GM19372 (cell line): Measurements from ENCODE around the gene LMBRD1.
"Not testable (repeated sequence)": the region's sequence is repeated elsewhere in the genome, so short reads cannot be mapped to it uniquely, and the experiment has no call there.

Experiments used
- ATAC-seq: cut with Tn5 transposase; IDR thresholded peaks from one replicate; pipeline ENCODE4 v1.9.1; 2021; ENCODE audit warnings: mild to moderate bottlenecking, low read depth, moderate library complexity; ENCODE audit not compliant: unreplicated experiment

Gene LMBRD1

GRCh38 chr6:69801225-69801624, 4.4 kb upstream of the LMBRD1 start:
- no peak for ATAC-seq

DNA sequence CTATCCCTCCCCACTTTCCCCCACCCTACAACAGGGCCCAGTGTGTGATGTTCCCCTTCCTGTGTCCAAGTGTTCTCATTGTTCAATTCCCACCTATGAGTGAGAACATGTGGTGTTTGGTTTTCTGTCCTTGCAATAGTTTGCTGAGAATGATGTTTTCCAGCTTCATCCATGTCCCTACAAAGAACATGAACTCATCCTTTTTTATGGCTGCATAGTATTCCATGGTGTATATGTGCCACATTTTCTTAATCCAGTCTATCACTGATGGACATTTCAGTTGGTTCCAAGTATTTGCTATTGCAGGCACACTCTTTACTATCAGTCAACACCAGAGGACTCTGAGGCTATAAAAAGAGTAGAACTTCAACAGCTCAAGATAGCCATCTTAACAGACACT, 2.0 kb upstream of the LMBRD1 start:
- ATAC-seq = not testable (repeated sequence)

DNA sequence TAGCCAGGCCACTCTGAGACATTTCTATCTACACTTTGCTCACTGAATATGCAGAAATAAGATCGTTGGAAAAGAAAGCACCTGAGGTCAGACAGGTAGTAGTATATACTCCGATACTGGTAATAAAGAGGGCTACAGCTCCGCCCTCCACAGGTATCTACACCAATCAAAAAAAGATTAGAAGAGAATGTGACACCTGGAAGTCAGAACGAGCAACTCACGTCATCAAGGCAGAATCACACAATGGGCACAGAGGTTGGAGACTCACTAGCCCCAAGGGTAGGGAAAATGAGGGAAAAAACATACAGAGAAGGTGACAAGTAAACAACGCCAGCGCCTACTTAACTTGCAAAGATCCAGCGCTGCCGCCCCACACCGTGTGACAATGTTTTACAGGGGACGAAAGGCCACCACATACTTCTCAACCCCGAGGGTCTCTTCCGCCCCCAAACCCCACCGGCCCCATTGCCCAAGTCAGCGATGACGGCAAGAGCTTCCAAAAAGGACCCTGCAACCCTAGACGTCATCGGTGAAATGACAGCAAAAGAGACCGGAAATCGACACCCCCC, 653 bp downstream of the LMBRD1 start:
- peak; percentile 21 for ATAC-seq

GRCh38 chr6:69795469-69796072, 1.2 kb downstream of the LMBRD1 start:
- peak; percentile 36 for ATAC-seq

DNA sequence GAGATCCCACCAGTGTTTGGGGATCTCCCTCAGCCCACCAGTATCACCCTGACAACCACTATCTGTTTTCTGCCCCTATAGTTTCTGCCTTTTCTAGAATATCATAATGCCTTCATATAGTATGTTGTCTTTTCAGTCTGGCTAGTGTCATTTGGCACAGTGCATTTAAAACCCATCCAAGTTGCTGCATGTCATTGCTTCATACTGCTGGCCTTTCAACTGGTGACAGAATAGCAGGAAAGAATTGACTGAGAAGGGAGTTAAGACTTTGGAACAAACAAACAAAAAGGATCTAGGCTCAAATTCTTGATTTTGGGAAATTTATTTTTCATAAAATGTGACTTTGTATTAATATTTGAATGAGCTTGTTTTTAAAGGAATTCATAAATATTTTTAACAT, 4.5 kb downstream of the LMBRD1 start:
- ATAC-seq = no peak

DNA sequence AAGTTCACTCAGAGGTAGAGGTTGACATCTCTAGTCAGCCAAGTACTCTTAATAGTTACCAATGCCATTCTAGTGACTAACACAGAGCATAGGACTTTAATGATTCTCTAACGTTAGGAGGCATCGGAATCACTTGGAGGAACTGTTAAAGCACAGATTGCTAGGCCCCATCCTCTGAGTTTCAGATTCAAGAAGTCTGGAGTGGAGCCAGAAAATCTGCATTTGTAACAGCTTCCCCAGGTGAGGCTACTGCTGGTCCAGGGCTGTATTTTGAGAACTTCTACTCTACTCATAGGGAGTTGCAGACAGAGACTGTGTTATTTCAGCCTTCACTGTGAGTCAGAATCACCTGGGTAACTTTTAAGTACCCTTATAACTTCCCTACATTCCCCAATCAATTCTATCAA, 5.7 kb downstream of the LMBRD1 start:
- peak; percentile 37 for ATAC-seq

DNA sequence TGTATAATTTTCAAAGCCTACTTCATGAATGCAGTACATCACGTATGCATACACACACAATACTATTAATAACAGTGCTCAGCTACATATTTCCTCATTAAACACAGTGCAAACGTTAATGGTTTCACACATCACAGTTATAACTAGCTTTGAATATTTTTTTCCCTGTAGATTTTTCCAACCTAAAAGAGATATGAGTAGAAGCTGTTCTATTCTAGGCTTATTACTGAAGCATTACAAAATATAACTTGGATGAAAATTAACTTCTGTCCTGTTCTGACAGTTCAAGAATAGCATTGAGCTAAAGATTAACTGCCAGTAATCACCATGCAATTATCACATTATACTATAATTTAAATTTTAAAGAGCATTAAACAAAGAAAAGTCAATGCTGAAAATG, 6.2 kb downstream of the LMBRD1 start:
- peak; percentile 20 for ATAC-seq

GRCh38 chr6:69789578-69789977, 7.2 kb downstream of the LMBRD1 start:
- ATAC-seq = no peak

GRCh38 chr6:69787436-69787835, 9.4 kb downstream of the LMBRD1 start:
- not testable (repeated sequence) for ATAC-seq

DNA sequence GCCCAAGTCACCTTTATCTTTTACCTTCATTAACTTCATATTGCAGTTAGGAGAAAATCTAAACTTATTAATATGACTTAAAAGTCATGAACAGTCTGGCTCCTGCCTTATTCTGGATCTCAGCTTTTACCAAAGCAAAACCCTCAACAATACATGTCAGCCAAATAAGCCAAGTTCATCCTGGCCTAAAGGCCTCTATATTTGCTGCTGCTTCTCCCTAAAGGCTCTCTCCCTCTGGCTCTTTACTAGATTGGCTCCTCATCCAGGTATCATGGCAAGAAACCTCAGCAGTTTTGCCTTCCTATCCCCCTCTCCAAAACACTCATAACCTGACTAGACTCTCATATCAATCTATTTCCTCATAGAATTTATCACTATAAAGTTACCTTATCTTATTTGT, 11.1 kb downstream of the LMBRD1 start:
- ATAC-seq = no peak

DNA sequence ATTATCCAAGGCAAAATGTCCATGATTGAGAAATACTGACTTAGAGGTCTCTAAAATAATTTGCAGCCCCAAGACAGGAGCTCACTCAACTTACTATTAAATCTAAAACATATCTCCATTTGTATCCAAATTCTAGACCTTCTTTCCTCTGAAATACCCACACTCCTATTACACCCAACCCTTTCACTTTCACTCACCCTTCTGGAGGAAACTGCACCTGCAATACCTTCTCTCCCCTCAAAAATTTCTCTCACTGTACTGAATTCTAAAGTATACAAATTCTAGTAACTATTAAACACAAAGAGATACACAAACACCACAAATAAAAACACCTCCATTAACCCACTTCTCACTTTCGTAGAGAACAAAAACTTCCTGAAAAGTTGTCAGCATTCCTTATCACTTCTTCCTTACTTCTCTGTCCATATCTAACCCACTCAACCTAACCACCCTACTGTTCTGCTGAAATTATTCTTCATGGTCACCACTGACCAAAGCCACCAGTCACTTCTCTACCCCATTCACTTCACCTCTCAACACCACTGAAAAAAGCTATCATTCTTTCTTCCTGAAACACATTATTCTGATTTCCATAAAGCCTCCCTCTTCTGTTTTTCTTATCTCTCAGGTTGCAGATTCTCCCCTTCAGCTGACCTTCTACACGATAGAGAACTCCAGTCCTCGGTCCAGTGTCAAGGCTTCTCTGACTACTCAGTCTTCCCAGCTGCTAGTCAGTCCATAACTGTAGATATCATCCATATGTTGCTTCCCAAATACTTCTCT, 12.0 kb downstream of the LMBRD1 start:
- peak; percentile 53 for ATAC-seq

DNA sequence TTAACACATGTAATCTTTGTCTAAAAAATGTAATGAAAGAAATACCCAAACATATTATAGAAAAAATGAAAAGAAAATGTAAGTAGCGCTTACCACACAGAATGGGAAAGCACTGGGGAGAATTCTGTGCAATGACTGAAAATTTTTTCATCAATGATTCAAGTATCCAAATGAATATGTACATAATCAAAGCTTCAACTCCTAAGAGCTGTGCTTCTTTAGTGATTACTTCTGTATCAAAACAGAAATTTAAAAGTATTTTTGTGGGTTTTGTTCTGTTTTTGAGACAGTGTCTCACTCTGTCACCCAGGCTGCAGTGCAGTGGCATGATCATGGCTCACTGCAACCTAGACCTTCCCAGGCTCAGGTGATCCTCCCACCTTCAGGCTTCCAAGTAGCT, 13.7 kb downstream of the LMBRD1 start:
- no peak for ATAC-seq

DNA sequence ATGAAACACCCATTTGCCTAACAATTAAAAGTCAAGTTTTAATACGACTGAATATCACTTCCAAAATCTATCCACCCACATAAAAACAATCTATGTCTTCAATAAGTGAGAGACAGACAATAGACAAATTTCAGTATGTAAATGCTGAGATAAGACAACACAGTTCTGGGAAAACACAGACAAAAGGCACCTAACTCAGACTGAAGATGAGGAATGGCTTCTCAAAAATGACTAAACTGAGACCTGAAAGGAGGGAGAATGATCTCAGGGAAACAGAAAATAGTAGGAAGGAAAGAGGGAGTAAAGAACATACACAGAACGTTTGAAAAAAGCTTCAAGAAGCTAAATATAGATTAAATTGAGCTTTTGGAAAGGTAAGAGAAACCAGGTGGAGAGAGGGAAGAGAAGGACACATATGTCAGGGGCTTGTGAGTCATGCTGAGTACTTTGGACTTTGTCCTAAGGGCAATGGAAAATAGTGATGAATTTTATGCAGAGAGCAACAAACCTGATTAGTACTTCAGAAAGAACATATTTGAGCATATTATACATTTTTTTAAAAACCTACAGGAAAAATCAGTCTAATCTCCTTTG, 16.1 kb downstream of the LMBRD1 start:
- ATAC-seq = no peak

- no peak for ATAC-seq
These were observed 20.9 kb downstream of the LMBRD1 start for GRCh38 chr6:69775941-69776340.

DNA sequence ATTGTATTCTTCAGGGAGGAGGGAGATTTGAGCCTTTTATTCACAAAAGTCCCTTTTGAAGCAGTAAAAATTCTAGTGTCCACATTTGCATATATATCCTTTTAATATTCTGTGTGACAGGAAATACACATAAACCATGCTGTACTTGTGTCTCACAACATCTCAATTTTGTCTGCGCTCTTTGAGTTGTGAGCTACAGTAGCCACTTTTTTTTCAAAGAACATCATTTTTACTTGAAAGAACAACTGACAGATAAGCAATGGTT, 21.3 kb downstream of the LMBRD1 start:
- ATAC-seq = no peak

GRCh38 chr6:69774740-69775584, 21.8 kb downstream of the LMBRD1 start:
- ATAC-seq = no peak

DNA sequence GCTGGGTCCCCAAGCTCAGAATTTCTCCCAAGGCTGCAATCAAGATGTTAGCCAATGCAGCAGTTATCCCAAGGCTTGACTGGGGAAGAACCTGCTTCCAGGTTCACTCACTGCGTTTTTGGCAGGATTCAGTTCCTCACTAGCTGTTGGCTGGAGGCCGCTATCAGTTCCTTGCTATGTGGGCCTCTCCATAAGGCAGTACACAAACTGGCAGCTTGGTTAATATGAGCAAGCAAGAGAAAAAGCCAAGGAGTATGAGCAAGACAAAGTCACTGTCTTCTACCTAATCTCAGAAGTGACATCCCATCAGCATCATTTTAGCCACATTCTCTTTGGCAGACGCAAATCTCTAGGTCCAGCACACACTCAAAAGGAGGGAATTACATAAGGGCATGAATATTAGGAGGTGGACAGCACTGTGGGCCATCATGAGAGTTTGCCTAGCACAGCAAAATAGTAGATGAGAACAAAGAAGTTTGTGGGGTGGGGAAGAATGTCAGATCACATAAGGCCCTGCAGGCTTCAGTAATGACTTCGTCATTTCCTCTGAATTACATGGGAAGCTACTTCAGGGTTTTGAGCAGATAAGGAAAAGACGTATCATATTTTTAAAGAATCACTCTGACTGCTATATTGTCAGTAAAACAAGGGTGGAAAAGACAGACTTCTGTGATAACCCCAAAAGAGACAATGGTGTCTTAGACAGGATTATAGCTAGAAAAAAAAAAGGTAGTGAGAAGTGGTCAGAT, 25.5 kb downstream of the LMBRD1 start:
- no peak for ATAC-seq

DNA sequence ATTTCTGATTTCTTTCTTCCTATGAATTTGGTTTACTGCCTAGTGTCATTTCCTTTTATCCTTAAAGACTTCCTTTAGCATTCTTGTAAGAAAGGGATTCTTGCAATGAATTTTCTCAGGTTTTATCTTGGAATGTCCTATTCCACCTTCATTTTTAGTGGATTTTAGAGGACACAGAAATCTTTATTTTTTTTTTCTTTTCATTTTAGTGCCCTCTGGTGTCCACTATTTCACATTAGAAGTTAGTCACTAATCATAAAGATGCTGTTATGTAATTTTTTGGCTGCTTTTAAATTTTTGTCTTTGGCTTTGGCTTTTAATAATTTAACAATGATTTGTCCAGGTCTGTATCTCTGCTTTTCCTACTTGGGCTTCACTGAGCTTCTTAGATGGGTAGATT, 28.1 kb downstream of the LMBRD1 start:
- ATAC-seq = no peak

GRCh38 chr6:69763763-69764162, 33.0 kb downstream of the LMBRD1 start:
- no peak for ATAC-seq

DNA sequence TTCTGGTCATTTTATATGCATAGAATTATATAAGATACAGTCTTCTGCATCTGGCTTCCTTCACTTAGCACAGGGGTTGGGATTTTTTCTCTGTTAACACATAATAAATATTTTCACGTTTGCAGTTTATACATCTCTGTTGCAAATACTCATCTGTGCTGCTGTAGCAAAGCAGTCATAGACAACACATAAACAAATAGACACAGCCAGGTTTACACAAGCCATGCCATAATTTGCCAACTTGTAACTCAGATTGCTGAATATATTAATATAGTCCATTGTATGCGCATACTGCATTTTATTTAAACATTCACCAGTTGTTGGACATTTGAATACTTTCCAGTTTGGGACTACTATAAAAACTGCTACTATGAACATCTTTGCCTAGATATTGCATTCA, 35.0 kb downstream of the LMBRD1 start:
- no peak for ATAC-seq
